T-helper 2 cell treated with Interferon-gamma antibody and Interleukin-4, amounts not matched to agents 100 ng/mL and 5 ng/mL, for 36 hours (primary cell): ENCODE results near the gene CLSTN3. TPM values are rescaled to one million over a fixed set of nuclear protein-coding genes. Genes with fewer than 3 reads are reported as not detected.

Source experiments
- intact Hi-C: fragments of 100-400 bp; cut with micrococcal nuclease; formaldehyde crosslinking; loops from one replicate; pipeline ENCODE4 v1.15.1; 2023
- total RNA-seq: library from RNA; stranded (reverse); gene quantifications from 2 replicates; pipeline ENCODE4 v1.2.3, GENCODE V29; 2022

Gene CLSTN3
- 80.3 and 81.9 TPM in 2 replicates for total RNA-seq

- intact Hi-C loops: loop anchor here (1.0 to 5.0 kb wide), 2 partner anchors 22 to 113 kb away; partner anchors contain the start of gene LPCAT3
Observed at GRCh38 chr12:7129872-7130691, at the start of gene CLSTN3. Gene CLSTN3 (plus strand): TSS chr12:7130371. CDS start chr12:7130649, 278 bp downstream.

GRCh38 chr12:7081037-7081436 is 49.1 kb upstream of the CLSTN3 start:
- intact Hi-C loops: no loop called here

GRCh38 chr12:7083125-7083524 is 47.0 kb upstream of the CLSTN3 start:
- intact Hi-C loops: no loop called here

GRCh38 chr12:7089196-7089871 is 40.8 kb upstream of the CLSTN3 start:
- intact Hi-C loops: no loop called here

GRCh38 chr12:7090222-7090998 is 39.8 kb upstream of the CLSTN3 start:
- intact Hi-C loops: loop anchor here (5.0 kb wide), 1 partner anchor 118 kb away; the partner anchor contains the start of genes EMG1 and PHB2

GRCh38 chr12:7091171-7091570 is 39.0 kb upstream of the CLSTN3 start:
- intact Hi-C loops: loop anchor here (5.0 kb wide), 1 partner anchor 119 kb away; the partner anchor contains the start of genes EMG1 and PHB2

GRCh38 chr12:7091660-7092228 is 38.4 kb upstream of the CLSTN3 start:
- intact Hi-C loops: loop anchor here (1.0 to 5.0 kb wide), 6 partner anchors 17 to 222 kb away; partner anchors contain the start of genes C12orf57, C1RL, EMG1 and LPCAT3

- intact Hi-C loops: loop anchor here (1.0 to 5.0 kb wide), 6 partner anchors 16 to 223 kb away; partner anchors contain the start of genes C12orf57, C1RL, EMG1 and LPCAT3
Observed at GRCh38 chr12:7092229-7092985, 37.8 kb upstream of the CLSTN3 start, which contains the start of gene C1R. Gene C1R (minus strand): TSS chr12:7092445. CDS start chr12:7092388, 57 bp downstream.

GRCh38 chr12:7092986-7093460 is 37.1 kb upstream of the CLSTN3 start:
- intact Hi-C loops: loop anchor here (1.0 to 5.0 kb wide), 6 partner anchors 16 to 224 kb away; partner anchors contain the start of genes C12orf57, C1RL, EMG1 and LPCAT3

- intact Hi-C loops: loop anchor here (2.0 to 5.0 kb wide), 2 partner anchors 15 to 121 kb away; partner anchors contain the start of genes C1RL, EMG1 and PHB2
Observed at GRCh38 chr12:7093486-7093885, 36.7 kb upstream of the CLSTN3 start.

GRCh38 chr12:7093892-7094291 is 36.3 kb upstream of the CLSTN3 start:
- intact Hi-C loops: loop anchor here (2.0 to 5.0 kb wide), 2 partner anchors 15 to 122 kb away; partner anchors contain the start of genes C1RL, EMG1 and PHB2

- intact Hi-C loops: no loop called here
Observed at GRCh38 chr12:7096006-7096932, 33.9 kb upstream of the CLSTN3 start.

GRCh38 chr12:7096979-7097378 is 33.2 kb upstream of the CLSTN3 start:
- intact Hi-C loops: no loop called here

- intact Hi-C loops: no loop called here
Observed at GRCh38 chr12:7099290-7099996, 30.7 kb upstream of the CLSTN3 start.

- intact Hi-C loops: no loop called here
Observed at GRCh38 chr12:7100239-7100638, 29.9 kb upstream of the CLSTN3 start.

GRCh38 chr12:7101047-7101693 is 29.0 kb upstream of the CLSTN3 start:
- intact Hi-C loops: no loop called here

GRCh38 chr12:7101694-7102131 is 28.5 kb upstream of the CLSTN3 start:
- intact Hi-C loops: no loop called here
